HUES6 (cell line): Measurements from ENCODE around the gene IQCN.
A peak's percentile ranks its signal among the peaks of the same experiment; 100 is the strongest.

Experiments used
- H3K27ac ChIP-seq: 2 replicates; pipeline ENCODE4 v1.7.0; 2013; ENCODE audit warnings: low read depth, mild to moderate bottlenecking, low read length, inconsistent platforms
- H3K27me3 ChIP-seq: 2 replicates; pipeline ENCODE4 v1.6.1; 2013; ENCODE audit warnings: low read length; ENCODE audit not compliant: control insufficient read depth, insufficient read depth
- H3K36me3 ChIP-seq: 2 replicates; pipeline ENCODE4 v1.6.1; 2013; ENCODE audit warnings: low read length; ENCODE audit not compliant: control insufficient read depth, insufficient read depth
- H3K4me1 ChIP-seq: 2 replicates; pipeline ENCODE4 v1.6.1; 2013; ENCODE audit warnings: low read length; ENCODE audit not compliant: control insufficient read depth, insufficient read depth
- H3K4me3 ChIP-seq: 2 replicates; pipeline ENCODE4 v1.5.1; 2013; ENCODE audit warnings: low read depth, low read length
- H3K9ac ChIP-seq: one replicate; pipeline ENCODE4 v1.6.1; 2013; ENCODE audit warnings: mild to moderate bottlenecking, low read length
- H3K9me3 ChIP-seq: 2 replicates; pipeline ENCODE4 v1.6.1; 2013; ENCODE audit warnings: low read depth, low read length; ENCODE audit not compliant: control insufficient read depth, insufficient read depth

Gene IQCN

GRCh38 chr19:18259893-18260292 lies 14.4 kb downstream of the IQCN start:
- peaks cover 7% of the 10 kb centered on the region for H3K4me1 ChIP-seq
- H3K4me3 ChIP-seq: no peak overlapping the region
- no peak overlapping the region for H3K27ac ChIP-seq
- no peaks in the 10 kb centered on the region for H3K9me3 ChIP-seq
- H3K36me3 ChIP-seq: no peaks in the 10 kb centered on the region
- H3K27me3 ChIP-seq: peaks cover 7% of the 10 kb centered on the region; the same call in 1 of the 2 replicates
- no peak overlapping the region for H3K9ac ChIP-seq

GRCh38 chr19:18257503-18258470 lies 16.5 kb downstream of the IQCN start:
- Histone ChIP-seq H3K9ac (no peak overlapping the region), H3K4me1 (peaks cover 10% of the 10 kb centered on the region), H3K36me3 (no peaks in the 10 kb centered on the region), H3K9me3 (no peaks in the 10 kb centered on the region), H3K27ac (no peak overlapping the region), H3K27me3 (peaks cover 21% of the 10 kb centered on the region; the same call in 1 of the 2 replicates), H3K4me3 (no peak overlapping the region)

DNA sequence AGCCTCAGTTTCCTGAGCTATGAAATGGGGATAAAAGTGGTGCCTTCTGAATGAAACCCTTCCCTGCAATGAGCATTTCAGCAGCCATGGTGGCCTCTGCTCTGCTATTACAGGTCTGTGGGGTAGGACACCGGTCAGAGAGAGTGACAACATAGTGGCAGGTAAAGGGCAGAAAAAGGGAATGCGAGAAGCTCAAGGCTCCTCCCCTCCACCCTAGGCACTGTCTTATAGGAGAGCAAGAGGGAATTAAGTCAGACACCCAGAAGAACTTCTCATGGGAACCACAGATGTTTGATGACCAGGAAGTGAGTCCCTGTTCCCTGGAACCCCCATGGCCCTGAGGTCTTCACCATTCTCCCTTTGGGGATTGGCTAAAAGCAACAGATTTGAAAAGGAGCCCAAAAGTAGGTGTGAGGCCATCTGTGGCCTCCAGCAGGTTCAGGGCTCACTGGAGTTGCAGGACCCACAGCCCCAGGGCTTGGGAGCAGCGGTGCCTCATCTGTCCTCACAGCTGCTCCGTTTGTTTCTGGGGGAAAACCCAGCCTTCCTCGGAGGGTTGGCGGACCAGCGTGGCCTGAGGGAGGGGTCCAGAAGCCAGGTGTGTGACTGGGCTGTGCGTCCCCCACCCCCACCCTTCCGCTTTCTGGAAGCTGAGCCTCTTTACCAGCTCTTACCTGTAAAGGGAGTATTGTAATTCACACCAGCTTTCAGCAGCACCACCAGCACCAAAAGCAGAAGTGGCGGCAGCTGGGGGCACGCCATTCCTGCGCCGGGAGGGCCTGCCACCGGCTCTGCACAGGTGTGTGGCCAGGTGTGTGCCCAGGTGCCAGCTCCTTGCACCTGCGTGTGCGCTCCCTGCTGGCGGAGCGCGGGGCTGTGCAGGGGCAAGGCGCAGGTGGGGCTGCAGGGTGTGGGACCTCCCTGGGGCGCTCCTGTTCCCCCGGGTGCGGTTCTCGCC lies 19.4 kb downstream of the IQCN start:
- H3K27me3 ChIP-seq: peaks cover 21% of the 10 kb centered on the region; the same call in 1 of the 2 replicates
- H3K9ac ChIP-seq: no peak overlapping the region
- H3K36me3 ChIP-seq: no peaks in the 10 kb centered on the region
- peak overlapping the region; percentile 3; the same call in 1 of the 2 replicates for H3K4me3 ChIP-seq
- H3K27ac ChIP-seq: no peak overlapping the region
- peaks cover 4% of the 10 kb centered on the region; the same call in 1 of the 2 replicates for H3K9me3 ChIP-seq
- peaks cover 10% of the 10 kb centered on the region for H3K4me1 ChIP-seq

DNA sequence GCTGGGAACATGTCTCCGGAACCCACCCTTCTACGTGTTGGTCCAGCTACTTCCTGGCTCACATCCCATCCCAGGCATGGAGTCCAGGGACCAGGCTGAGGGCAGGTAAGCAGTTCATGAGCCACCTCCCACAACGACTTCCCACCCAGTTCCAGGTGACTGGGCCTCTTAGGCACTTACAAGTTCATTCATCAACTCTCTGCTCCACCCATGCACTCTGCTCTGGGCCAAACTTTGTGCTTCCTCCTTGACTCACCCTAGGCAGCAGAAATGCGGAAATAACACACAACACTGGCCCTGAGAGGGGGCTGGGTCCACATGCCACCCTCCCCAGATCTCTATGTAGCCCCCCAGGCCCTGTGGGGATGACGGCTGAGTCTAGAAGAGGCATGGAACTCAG lies 20.5 kb downstream of the IQCN start:
- Histone ChIP-seq H3K27ac (no peak overlapping the region), H3K4me3 (no peak overlapping the region), H3K36me3 (no peaks in the 10 kb centered on the region), H3K4me1 (peaks cover 10% of the 10 kb centered on the region), H3K9me3 (peaks cover 4% of the 10 kb centered on the region; the same call in 1 of the 2 replicates), H3K27me3 (peaks cover 21% of the 10 kb centered on the region; the same call in 1 of the 2 replicates), H3K9ac (no peak overlapping the region)

DNA sequence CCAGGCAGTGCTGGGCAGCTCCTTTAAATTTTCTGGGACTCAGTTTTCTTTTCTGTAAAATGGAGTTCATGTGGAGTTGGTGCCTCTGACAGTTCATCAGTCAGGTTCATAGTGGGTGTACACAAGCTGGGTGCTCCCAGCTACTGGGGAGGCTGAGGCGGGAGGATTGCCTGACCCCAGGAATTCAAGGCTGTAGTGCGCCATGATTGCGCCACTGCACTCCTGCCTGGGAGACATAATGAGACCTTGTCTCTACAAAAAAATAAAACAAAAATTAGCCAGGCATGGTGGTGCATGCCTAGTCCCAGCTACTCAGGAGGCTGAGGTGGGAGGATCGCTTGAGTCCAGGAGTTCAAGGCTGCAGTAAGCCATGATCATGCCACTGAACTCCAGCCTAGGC lies 21.1 kb downstream of the IQCN start:
- H3K36me3 ChIP-seq: no peaks in the 10 kb centered on the region

DNA sequence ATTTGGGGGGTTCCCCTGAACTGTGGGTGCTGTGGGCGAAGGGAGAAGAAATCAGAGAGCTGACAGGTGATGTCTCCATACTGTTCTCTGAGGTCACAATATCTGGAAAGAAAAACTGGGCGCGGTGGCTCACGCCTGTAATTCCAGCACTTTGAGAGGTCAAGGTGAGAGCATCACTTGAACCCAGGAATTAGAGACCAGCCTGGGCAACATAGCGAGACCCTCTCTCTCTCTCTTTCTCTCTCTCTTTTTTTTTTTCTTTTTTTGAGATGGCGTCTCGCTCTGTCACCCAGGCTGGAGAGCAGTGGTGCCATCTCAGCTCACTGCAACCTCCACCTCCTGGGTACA lies 21.9 kb downstream of the IQCN start:
- Histone ChIP-seq H3K9me3 (peaks cover 4% of the 10 kb centered on the region; the same call in 1 of the 2 replicates), H3K27ac (no peak overlapping the region), H3K36me3 (no peaks in the 10 kb centered on the region), H3K4me1 (peaks cover 17% of the 10 kb centered on the region), H3K4me3 (no peak overlapping the region), H3K9ac (no peak overlapping the region), H3K27me3 (peaks cover 21% of the 10 kb centered on the region; the same call in 1 of the 2 replicates)

More for the DNA sequence above, 21.1 kb downstream of the IQCN start:
- Histone ChIP-seq H3K27ac (no peak overlapping the region), H3K27me3 (peaks cover 21% of the 10 kb centered on the region; the same call in 1 of the 2 replicates), H3K4me1 (peaks cover 11% of the 10 kb centered on the region), H3K9ac (no peak overlapping the region), H3K4me3 (no peak overlapping the region), H3K9me3 (peaks cover 4% of the 10 kb centered on the region; the same call in 1 of the 2 replicates)

GRCh38 chr19:18251587-18252369 lies 22.5 kb downstream of the IQCN start:
- H3K4me3 ChIP-seq: no peak overlapping the region
- H3K27me3 ChIP-seq: peaks cover 21% of the 10 kb centered on the region; the same call in 1 of the 2 replicates
- H3K27ac ChIP-seq: no peak overlapping the region
- peaks cover 4% of the 10 kb centered on the region; the same call in 1 of the 2 replicates for H3K9me3 ChIP-seq
- no peaks in the 10 kb centered on the region for H3K36me3 ChIP-seq
- peaks cover 17% of the 10 kb centered on the region for H3K4me1 ChIP-seq
- no peak overlapping the region for H3K9ac ChIP-seq

DNA sequence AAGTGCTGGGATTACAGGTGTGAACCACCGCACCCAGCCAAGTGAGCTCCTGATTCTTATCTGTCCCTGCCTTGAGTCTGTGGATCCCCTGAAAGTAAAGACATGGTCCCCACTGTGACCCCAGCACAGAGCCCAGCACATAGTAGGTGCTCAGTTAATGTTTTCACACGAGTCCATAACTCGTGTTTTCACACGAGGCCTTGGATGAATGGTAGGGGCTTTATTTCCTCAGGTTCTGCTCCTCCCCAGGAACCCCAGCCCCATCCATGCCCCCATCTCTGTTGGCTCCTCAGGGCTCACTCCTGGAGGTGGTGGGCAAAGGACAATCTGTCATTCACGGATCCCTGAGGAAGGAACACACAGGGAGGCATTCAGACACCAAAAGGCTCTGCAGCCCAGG lies 24.4 kb downstream of the IQCN start:
- Histone ChIP-seq H3K27ac (no peak overlapping the region), H3K27me3 (peaks cover 14% of the 10 kb centered on the region; the same call in 1 of the 2 replicates), H3K9me3 (peaks cover 4% of the 10 kb centered on the region; the same call in 1 of the 2 replicates), H3K36me3 (no peaks in the 10 kb centered on the region), H3K4me3 (no peak overlapping the region), H3K9ac (no peak overlapping the region), H3K4me1 (peaks cover 9% of the 10 kb centered on the region)

GRCh38 chr19:18245297-18245696 lies 29.0 kb downstream of the IQCN start:
- no peak overlapping the region for H3K9ac ChIP-seq
- H3K36me3 ChIP-seq: no peaks in the 10 kb centered on the region
- no peak overlapping the region for H3K4me3 ChIP-seq
- H3K27me3 ChIP-seq: no peaks in the 10 kb centered on the region
- peaks cover 2% of the 10 kb centered on the region; the same call in 1 of the 2 replicates for H3K9me3 ChIP-seq
- H3K27ac ChIP-seq: no peak overlapping the region
- H3K4me1 ChIP-seq: peaks cover 7% of the 10 kb centered on the region; the same call in 1 of the 2 replicates

DNA sequence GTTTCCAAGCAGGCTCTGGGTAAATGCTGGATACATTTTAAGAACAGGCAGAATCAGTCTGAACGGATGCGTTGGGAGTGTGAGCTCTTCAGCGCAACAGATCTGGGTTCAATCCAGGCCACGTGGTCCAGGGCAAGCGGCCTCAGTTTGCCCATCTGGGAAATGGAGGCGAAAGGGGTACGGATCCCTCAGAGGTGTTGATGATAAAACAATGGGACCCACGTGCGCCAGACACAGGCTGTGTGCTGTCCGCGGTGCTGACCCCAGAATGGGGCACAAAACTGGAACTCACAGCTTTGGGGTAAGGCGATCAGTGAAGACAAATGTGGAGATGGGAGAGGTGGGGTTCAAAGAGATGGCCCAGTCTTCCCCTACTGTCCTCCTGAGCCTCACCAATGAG lies 34.9 kb downstream of the IQCN start:
- Histone ChIP-seq H3K36me3 (no peaks in the 10 kb centered on the region), H3K27me3 (peaks cover 5% of the 10 kb centered on the region; the same call in 1 of the 2 replicates), H3K4me3 (no peak overlapping the region), H3K27ac (no peak overlapping the region), H3K9ac (no peak overlapping the region), H3K4me1 (no peaks in the 10 kb centered on the region), H3K9me3 (no peaks in the 10 kb centered on the region)
